Stimulated activated CD8-positive, alpha-beta memory T cell treated with anti-CD3 and anti-CD28 coated beads, Interleukin-4, amount 100 ng/mL, for 24 hours (primary cell): Measurements from ENCODE around the gene RDH12.
"Not testable (repeated sequence)": the region's sequence is repeated elsewhere in the genome, so short reads cannot be mapped to it uniquely, and the experiment has no call there.

ENCODE experiments used
- DNase-seq: peaks from one replicate; pipeline ENCODE4 v3.0.0-alpha.2; 2020; ENCODE audit warnings: low read depth

The RDH12 gene

GRCh38 chr14:67701492-67701891, at the start of gene RDH12:
RDH12 (plus strand) TSS chr14:67701886; CDS start chr14:67722643, 20,757 bp downstream.
- not testable (repeated sequence) for DNase-seq

- DNase-seq, result no peak
These were observed 49.5 kb upstream of the RDH12 start for GRCh38 chr14:67652189-67652588.

GRCh38 chr14:67653651-67654280, 47.9 kb upstream of the RDH12 start:
- DNase-seq, result no peak

GRCh38 chr14:67663633-67664032, 38.1 kb upstream of the RDH12 start:
- DNase-seq, result no peak

- no peak for DNase-seq
These were observed 35.8 kb upstream of the RDH12 start for GRCh38 chr14:67665868-67666267.

- DNase-seq, result no peak
These were observed 34.8 kb upstream of the RDH12 start for GRCh38 chr14:67666750-67667449.

GRCh38 chr14:67668559-67668958, 33.1 kb upstream of the RDH12 start:
- DNase-seq, result no peak

GRCh38 chr14:67673451-67673850, 28.2 kb upstream of the RDH12 start:
- no peak for DNase-seq

- DNase-seq, result peak; percentile 31
These were observed 27.6 kb upstream of the RDH12 start for GRCh38 chr14:67674139-67674479.

GRCh38 chr14:67674480-67675218, 27.0 kb upstream of the RDH12 start, which contains the start of gene VTI1B:
VTI1B (minus strand) TSS chr14:67674632; CDS start chr14:67674489, 143 bp downstream.
- peak; percentile 62 for DNase-seq

- DNase-seq, result no peak
These were observed 26.5 kb upstream of the RDH12 start for GRCh38 chr14:67675219-67675582.

- no peak for DNase-seq
These were observed 22.7 kb upstream of the RDH12 start for GRCh38 chr14:67679006-67679405.

GRCh38 chr14:67680121-67680602, 21.5 kb upstream of the RDH12 start:
- no peak for DNase-seq

GRCh38 chr14:67680941-67681340, 20.7 kb upstream of the RDH12 start:
- DNase-seq, result no peak

GRCh38 chr14:67683842-67684241, 17.8 kb upstream of the RDH12 start:
- DNase-seq, result no peak

- no peak for DNase-seq
These were observed 11.7 kb upstream of the RDH12 start for GRCh38 chr14:67690011-67690410.

GRCh38 chr14:67694791-67695393, 6.8 kb upstream of the RDH12 start:
- peak; percentile 57 for DNase-seq

GRCh38 chr14:67695394-67695949, 6.2 kb upstream of the RDH12 start, which contains the start of gene RDH11:
RDH11 (minus strand) TSS chr14:67695764; CDS start chr14:67695703, 61 bp downstream.
- peak; percentile 65 for DNase-seq

- DNase-seq, result no peak
These were observed 4.7 kb upstream of the RDH12 start for GRCh38 chr14:67697006-67697405.

GRCh38 chr14:67698179-67698578, 3.5 kb upstream of the RDH12 start:
- no peak for DNase-seq

- DNase-seq, result no peak
These were observed 2.3 kb downstream of the RDH12 start for GRCh38 chr14:67703997-67704396.

- DNase-seq, result no peak
These were observed 2.9 kb downstream of the RDH12 start for GRCh38 chr14:67704484-67705089.
